ENCODE results near the gene ZNF205.

- TF ChIP-seq CTCF (IDR thresholded peaks at IDR 0.05) (no peak), ZFX (IDR thresholded peaks at IDR 0.05; ENCODE audit: borderline replicate concordance) (no peak)
Measured at GRCh38 chr16:3080024-3080423, 32.4 kb upstream of the ZNF205 start.

All from 22Rv1 (cell line).